Measurements from ENCODE around the gene PTX3. TPM values are rescaled to one million over a fixed set of nuclear protein-coding genes. Genes with fewer than 3 reads are reported as not detected.

Gene PTX3
- total and polyA plus RNA-seq, 11 donors = 0.17 to 29.8 (median 1.1) TPM

GRCh38 chr3:157420606-157421130, 16.0 kb upstream of the PTX3 start:
- H3K27me3 ChIP-seq = no peaks in the 10 kb centered on the region
- WGBS, 4 donors = 56 to 67% (median 65%) methylated on average over 3 of the region's 3 CpGs
- no peak for TF ChIP-seq CTCF (IDR thresholded peaks at IDR 0.05)
- TF ChIP-seq POLR2A (IDR thresholded peaks at IDR 0.05) = no peak
- H3K27ac ChIP-seq = no peak overlapping the region
- H3K9me3 ChIP-seq = no peaks in the 10 kb centered on the region
- H3K4me1 ChIP-seq = no peaks in the 10 kb centered on the region
- H3K4me3 ChIP-seq = no peak overlapping the region
- ATAC-seq (no peak), DNase-seq (no peak)
- intact Hi-C loops (cut with DNase I) = no loop called here
- H3K36me3 ChIP-seq = no peaks in the 10 kb centered on the region

GRCh38 chr3:157423337-157423736, 13.3 kb upstream of the PTX3 start:
- TF ChIP-seq CTCF (IDR thresholded peaks at IDR 0.05) = no peak
- TF ChIP-seq POLR2A (IDR thresholded peaks at IDR 0.05) = no peak
- H3K9me3 ChIP-seq = no peaks in the 10 kb centered on the region
- H3K4me1 ChIP-seq = no peaks in the 10 kb centered on the region
- ATAC-seq (no peak), DNase-seq (no peak)
- no peak overlapping the region for H3K4me3 ChIP-seq
- H3K27ac ChIP-seq = no peak overlapping the region
- no peaks in the 10 kb centered on the region for H3K27me3 ChIP-seq
- intact Hi-C loops (cut with DNase I) = no loop called here
- no peaks in the 10 kb centered on the region for H3K36me3 ChIP-seq

- 67 to 90% (median 82%) methylated on average over 4 of the region's 4 CpGs for WGBS, 4 donors
- ATAC-seq = no peak
- intact Hi-C loops (cut with DNase I) = no loop called here
- no peak for TF ChIP-seq CTCF (IDR thresholded peaks at IDR 0.05)
- TF ChIP-seq POLR2A (IDR thresholded peaks at IDR 0.05) = no peak
- no peak overlapping the region for H3K4me3 ChIP-seq
- DNase-seq = no peak
- peaks cover 0 to 13% (median 0%) of the 10 kb centered on the region in 12 donors for H3K4me1 ChIP-seq
- no peaks in the 10 kb centered on the region for H3K36me3 ChIP-seq
- no peak overlapping the region for H3K27ac ChIP-seq
- no peaks in the 10 kb centered on the region for H3K9me3 ChIP-seq
- H3K27me3 ChIP-seq = no peaks in the 10 kb centered on the region
These were observed 8.7 kb upstream of the PTX3 start for GRCh38 chr3:157427901-157428300.

GRCh38 chr3:157428853-157429252, 7.8 kb upstream of the PTX3 start:
- H3K36me3 ChIP-seq = no peaks in the 10 kb centered on the region
- ATAC-seq = no peak
- no peaks in the 10 kb centered on the region for H3K9me3 ChIP-seq
- DNase-seq = no peak
- intact Hi-C loops (cut with DNase I) = no loop called here
- TF ChIP-seq POLR2A (IDR thresholded peaks at IDR 0.05) = no peak
- no peak for TF ChIP-seq CTCF (IDR thresholded peaks at IDR 0.05)
- no peak overlapping the region for H3K4me3 ChIP-seq
- peaks cover 0 to 13% (median 0%) of the 10 kb centered on the region in 12 donors for H3K4me1 ChIP-seq
- no peak overlapping the region for H3K27ac ChIP-seq
- WGBS, 4 donors = 51 to 75% (median 65%) methylated on average over 1 of the region's 1 CpG
- no peaks in the 10 kb centered on the region for H3K27me3 ChIP-seq

All from heart left ventricle (tissue), 16 donors.